ENCODE data around the gene ECEL1. TPM values are rescaled to one million over a fixed set of nuclear protein-coding genes. Genes with fewer than 3 reads are reported as not detected.
A peak's percentile ranks its signal among the peaks of the same experiment; 100 is the strongest.
"Not testable (repeated sequence)": the region's sequence is repeated elsewhere in the genome, so short reads cannot be mapped to it uniquely, and the experiment has no call there.

ECEL1 gene
- total RNA-seq, 2 donors from 2014 or later = 1.6 to 4.6 TPM

DNA sequence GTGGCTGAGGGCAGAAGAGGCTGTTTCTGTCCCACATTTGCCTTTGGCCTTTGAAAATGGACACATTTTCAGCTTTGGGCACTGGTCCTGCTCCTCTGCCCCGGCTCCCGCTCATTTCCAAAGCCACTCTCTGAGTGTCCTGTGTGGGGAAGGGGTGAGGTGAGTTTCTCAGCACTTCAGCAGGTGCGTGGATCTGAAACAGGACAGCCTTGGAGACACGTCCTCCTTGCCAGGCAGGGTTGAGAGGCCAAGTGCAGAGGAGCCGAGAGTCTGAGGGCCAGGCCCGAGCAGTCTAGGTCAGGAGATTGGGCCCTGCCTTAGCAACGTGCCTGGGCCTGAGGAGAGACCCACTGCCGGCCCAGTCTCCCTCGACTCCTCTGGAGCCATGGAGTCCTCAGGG lies 53.5 kb downstream of the ECEL1 start:
- Mint-ChIP-seq H3K36me3 (ENCODE audit: low read depth) (no peaks in the 10 kb centered on the region), H3K4me3 (no peak overlapping the region), H3K9me3 (no peaks in the 10 kb centered on the region), H3K27me3 (ENCODE audit: insufficient read depth) (peaks cover 20% of the 10 kb centered on the region), H3K4me1 (peaks cover 11% of the 10 kb centered on the region), H3K27ac (no peak overlapping the region)
- Histone ChIP-seq H3K4me1 (ENCODE audit: control insufficient read depth, insufficient read depth, low read length) (no peaks in the 10 kb centered on the region), H3K27me3 (ENCODE audit: control insufficient read depth, insufficient read depth, low read length, poor library complexity, severe bottlenecking) (peaks cover 5% of the 10 kb centered on the region), H3K9me3 (ENCODE audit: control insufficient read depth, low read length) (no peaks in the 10 kb centered on the region), H3K36me3 (ENCODE audit: control insufficient read depth, insufficient read depth, low read length) (no peaks in the 10 kb centered on the region), H3K4me3 (ENCODE audit: low read length) (no peak overlapping the region), H3K27ac (ENCODE audit: low read depth, low read length) (no peak overlapping the region), H3K9ac (ENCODE audit: extremely low read depth, low read length, poor library complexity, severe bottlenecking) (no peak overlapping the region)
- 93 to 94% methylated on average over 9 of the region's 9 CpGs for WGBS, 2 experiments (ENCODE audit: insufficient coverage in 1 of 2, insufficient read length in 1 of 2)
- peak; percentile 50 for DNase-seq
- TF ChIP-seq, protein P1, sequence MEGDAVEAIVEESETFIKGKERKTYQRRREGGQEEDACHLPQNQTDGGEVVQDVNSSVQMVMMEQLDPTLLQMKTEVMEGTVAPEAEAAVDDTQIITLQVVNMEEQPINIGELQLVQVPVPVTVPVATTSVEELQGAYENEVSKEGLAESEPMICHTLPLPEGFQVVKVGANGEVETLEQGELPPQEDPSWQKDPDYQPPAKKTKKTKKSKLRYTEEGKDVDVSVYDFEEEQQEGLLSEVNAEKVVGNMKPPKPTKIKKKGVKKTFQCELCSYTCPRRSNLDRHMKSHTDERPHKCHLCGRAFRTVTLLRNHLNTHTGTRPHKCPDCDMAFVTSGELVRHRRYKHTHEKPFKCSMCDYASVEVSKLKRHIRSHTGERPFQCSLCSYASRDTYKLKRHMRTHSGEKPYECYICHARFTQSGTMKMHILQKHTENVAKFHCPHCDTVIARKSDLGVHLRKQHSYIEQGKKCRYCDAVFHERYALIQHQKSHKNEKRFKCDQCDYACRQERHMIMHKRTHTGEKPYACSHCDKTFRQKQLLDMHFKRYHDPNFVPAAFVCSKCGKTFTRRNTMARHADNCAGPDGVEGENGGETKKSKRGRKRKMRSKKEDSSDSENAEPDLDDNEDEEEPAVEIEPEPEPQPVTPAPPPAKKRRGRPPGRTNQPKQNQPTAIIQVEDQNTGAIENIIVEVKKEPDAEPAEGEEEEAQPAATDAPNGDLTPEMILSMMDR (conservative IDR thresholded peaks at IDR 0.05) = no peak

DNA sequence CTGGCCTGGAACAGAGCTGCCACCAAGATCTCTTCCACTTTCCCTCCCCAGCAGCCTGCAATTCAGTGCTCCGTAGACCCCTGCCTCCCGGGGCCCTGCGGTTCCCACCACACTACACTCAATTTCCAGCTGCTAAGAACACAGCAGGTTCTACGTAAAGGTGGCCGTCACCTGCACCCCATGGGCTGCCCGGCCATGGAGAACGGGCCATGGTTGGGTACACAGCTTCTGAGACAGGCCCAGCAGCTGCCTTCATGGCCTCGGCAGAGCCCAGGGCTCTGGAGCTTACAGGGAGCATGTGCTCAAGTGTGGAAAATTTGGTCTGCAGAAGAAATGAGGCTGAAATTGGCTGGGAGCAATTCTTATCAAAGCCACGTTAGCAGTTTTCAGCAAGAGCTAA lies 54.0 kb downstream of the ECEL1 start:
- DNase-seq = peak; percentile 50
- peaks cover 11% of the 10 kb centered on the region for H3K4me1 Mint-ChIP-seq
- peaks cover 20% of the 10 kb centered on the region for H3K27me3 Mint-ChIP-seq (ENCODE audit: insufficient read depth)
- H3K27me3 ChIP-seq (ENCODE audit: control insufficient read depth, insufficient read depth, low read length, poor library complexity, severe bottlenecking); H3K27ac Mint-ChIP-seq; H3K9me3 Mint-ChIP-seq; H3K27ac ChIP-seq (ENCODE audit: low read depth, low read length); H3K9ac ChIP-seq (ENCODE audit: extremely low read depth, low read length, poor library complexity, severe bottlenecking); H3K4me3 ChIP-seq (ENCODE audit: low read length); H3K36me3 Mint-ChIP-seq (ENCODE audit: low read depth); H3K4me3 Mint-ChIP-seq; H3K36me3 ChIP-seq (ENCODE audit: control insufficient read depth, insufficient read depth, low read length); H3K4me1 ChIP-seq (ENCODE audit: control insufficient read depth, insufficient read depth, low read length); H3K9me3 ChIP-seq (ENCODE audit: control insufficient read depth, low read length): not testable (repeated sequence)
- 91 to 93% methylated on average over 3 to 8 of the region's 9 CpGs for WGBS, 2 experiments (ENCODE audit: insufficient coverage in 1 of 2, insufficient read length in 1 of 2)

DNA sequence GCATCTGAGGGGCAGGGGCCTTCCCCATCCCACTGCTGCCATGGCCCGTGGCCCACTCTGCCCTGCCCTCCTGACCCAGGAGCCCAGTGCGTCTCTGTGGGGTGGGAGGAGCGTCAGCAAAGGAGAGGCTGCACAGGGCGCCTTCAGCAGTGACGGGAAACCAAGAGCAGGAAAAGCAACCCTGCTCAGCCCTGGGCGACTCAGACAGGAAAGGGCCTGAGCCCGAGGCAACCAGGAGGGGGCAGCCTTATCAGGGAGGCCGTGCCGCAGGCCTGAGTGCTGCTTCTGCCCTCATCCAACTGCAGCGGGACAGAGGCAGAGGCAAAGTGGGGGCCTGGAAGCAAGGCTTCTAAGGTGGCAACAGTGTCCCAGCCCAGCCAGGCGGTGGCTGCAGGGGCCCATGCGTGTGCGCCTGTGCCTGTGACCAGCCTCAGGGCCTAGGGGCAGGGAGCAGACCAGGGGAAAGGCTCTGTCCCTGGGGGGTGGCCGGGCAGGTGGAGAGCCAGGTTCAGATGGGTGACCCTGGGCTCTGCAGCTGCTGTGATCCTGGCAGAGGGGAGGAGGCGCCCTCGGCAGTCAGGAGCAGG lies 54.9 kb downstream of the ECEL1 start:
- 79 to 82% methylated on average over 8 to 16 of the region's 16 CpGs for WGBS, 2 experiments (ENCODE audit: insufficient coverage in 1 of 2, insufficient read length in 1 of 2)

More for the DNA sequence above, 54.9 kb downstream of the ECEL1 start:
- Mint-ChIP-seq H3K27me3 (ENCODE audit: insufficient read depth) (peaks cover 14% of the 10 kb centered on the region), H3K4me3 (no peak overlapping the region), H3K4me1 (peaks cover 11% of the 10 kb centered on the region), H3K27ac (no peak overlapping the region), H3K36me3 (ENCODE audit: low read depth) (no peaks in the 10 kb centered on the region), H3K9me3 (no peaks in the 10 kb centered on the region)
- H3K4me1 ChIP-seq (ENCODE audit: control insufficient read depth, insufficient read depth, low read length) = no peaks in the 10 kb centered on the region
- no peaks in the 10 kb centered on the region for H3K36me3 ChIP-seq (ENCODE audit: control insufficient read depth, insufficient read depth, low read length)
- TF ChIP-seq, protein P1 (conservative IDR thresholded peaks at IDR 0.05) = peak; percentile 79
- H3K27ac ChIP-seq (ENCODE audit: low read depth, low read length) = no peak overlapping the region
- no peak overlapping the region for H3K4me3 ChIP-seq (ENCODE audit: low read length)
- DNase-seq = peak; percentile 93
- H3K27me3 ChIP-seq (ENCODE audit: control insufficient read depth, insufficient read depth, low read length, poor library complexity, severe bottlenecking) = no peaks in the 10 kb centered on the region
- no peaks in the 10 kb centered on the region for H3K9me3 ChIP-seq (ENCODE audit: control insufficient read depth, low read length)
- no peak overlapping the region for H3K9ac ChIP-seq (ENCODE audit: extremely low read depth, low read length, poor library complexity, severe bottlenecking)
